Esophagus muscularis mucosa (tissue), 4 donors: Measurements from ENCODE around the gene TECTB.

Experiments used
- CTCF ChIP-seq, 3 experiments: fragments of 200-600 bp in 2 of 3; fragments of 450-650 bp in 1 of 3; sonication (generic) in 2 of 3; IDR thresholded peaks; one replicate each; pipeline ENCODE4 v1.5.1; 2017 to 2019; ENCODE audit warnings: antibody characterized with exemption in 3 of 3, mild to moderate bottlenecking in 2 of 3, moderate library complexity in 1 of 3
- EP300 ChIP-seq: sonication (generic); formaldehyde crosslinking; IDR thresholded peaks from one replicate; pipeline ENCODE4 v1.6.1; 2017; ENCODE audit warnings: antibody characterized with exemption
- POLR2A ChIP-seq: fragments of 450-650 bp; IDR thresholded peaks from one replicate; pipeline ENCODE4 v1.6.1; 2017; ENCODE audit warnings: antibody characterized with exemption, moderate library complexity, mild to moderate bottlenecking, low read depth
- POLR2AphosphoS5 ChIP-seq, 2 donors: sonication (generic); formaldehyde crosslinking; IDR thresholded peaks; one replicate each; pipeline ENCODE4 v1.6.1; 2017; ENCODE audit warnings: antibody characterized with exemption in 2 of 2

- TF ChIP-seq CTCF (IDR thresholded peaks at IDR 0.05) (no peak), EP300 (no peak), POLR2A (no peak), POLR2AphosphoS5 (IDR thresholded peaks at IDR 0.05) (no peak)
Measured at GRCh38 chr10:112311481-112311880, 28.3 kb downstream of the TECTB start.
